GM21447 (cell line): ENCODE measurements around the gene RTN4RL1.

Experiments used
- ATAC-seq: cut with Tn5 transposase; IDR thresholded peaks from one replicate; pipeline ENCODE4 v1.9.1; 2021; ENCODE audit not compliant: unreplicated experiment

Gene RTN4RL1

DNA sequence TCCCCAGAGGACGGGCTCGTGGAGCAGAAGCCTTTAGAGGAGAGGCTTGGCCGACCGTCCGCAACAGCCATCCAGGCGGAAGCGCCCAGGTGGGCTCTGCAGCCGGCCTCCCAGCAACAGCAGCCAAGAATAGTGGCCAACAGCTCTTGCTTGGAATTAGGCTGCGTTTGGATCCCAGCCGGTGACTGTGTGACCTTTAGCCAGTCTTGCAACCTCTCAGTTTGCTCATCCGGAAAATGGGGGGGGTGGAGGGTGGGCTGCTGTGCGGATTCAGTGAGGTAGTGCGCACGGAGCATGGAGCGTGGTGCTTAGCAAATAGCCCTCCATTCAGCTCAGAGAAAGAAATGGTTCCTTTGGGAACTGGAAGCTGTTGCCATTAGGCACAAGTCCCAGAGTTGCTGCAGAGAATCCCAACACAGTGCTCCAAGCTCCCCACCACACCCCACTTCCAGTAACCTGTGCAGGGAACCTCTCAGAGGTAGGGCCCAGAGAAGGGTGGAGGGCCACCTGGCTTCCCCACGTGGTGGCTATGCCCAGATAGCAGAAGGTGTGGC lies 46.7 kb downstream of the RTN4RL1 start:
- no peak for ATAC-seq

DNA sequence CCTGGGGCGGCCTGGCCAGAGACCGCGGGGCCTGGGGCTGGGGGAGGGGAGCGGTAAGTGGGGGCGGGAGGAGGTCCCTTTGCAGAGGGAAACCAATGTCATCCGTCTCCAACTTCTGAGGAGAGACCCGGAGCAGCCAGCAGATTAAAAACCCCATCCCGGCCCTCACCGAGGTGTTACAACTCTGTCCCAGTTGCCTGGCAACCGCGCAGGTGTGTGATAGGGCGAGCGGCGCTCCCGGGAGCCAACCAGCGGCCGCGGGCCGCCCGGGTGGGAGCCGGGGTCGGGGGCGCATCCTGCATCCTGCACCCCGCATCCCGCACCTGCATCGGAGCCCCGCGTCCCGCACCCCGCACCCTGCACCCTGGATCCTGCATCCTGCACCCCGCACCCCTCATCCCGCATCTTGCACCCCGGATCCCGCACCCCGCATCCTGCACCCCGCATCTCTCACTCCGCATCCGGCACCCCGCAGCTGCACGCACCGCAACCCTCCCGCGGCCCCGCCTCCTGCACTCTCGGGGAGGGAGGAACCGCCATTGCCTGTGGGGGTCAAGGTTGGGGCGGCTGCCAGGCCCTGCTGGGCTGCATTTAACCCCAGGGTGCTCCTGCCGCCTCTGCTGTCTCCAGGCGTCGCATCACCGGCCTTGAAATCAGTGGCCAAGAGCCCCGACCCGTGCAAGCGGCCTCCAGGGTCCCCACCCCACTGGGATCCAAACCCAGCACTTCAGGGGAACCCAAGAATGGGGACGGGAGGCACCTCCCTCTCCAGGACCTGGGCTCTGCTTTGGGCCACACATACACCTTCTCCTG lies 47.3 kb downstream of the RTN4RL1 start:
- ATAC-seq: no peak

DNA sequence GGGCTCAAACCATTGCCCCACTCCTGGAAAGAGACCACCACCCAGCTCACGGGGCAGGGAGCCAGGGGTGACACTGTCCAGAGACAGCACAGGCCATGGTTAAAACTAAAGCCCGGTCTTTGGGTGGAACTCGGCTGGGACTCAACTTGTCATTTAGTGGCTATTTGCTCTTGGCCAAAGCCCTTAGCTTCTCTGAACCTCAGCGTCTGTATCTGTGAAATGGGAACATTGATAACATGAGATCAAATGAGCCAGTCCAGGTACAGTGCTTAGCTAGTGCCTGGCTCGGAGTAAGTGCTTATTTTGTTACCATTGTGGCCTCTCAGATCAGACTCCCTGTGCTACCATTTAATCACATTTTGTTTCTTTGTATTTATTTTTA lies 48.5 kb downstream of the RTN4RL1 start:
- no peak for ATAC-seq

DNA sequence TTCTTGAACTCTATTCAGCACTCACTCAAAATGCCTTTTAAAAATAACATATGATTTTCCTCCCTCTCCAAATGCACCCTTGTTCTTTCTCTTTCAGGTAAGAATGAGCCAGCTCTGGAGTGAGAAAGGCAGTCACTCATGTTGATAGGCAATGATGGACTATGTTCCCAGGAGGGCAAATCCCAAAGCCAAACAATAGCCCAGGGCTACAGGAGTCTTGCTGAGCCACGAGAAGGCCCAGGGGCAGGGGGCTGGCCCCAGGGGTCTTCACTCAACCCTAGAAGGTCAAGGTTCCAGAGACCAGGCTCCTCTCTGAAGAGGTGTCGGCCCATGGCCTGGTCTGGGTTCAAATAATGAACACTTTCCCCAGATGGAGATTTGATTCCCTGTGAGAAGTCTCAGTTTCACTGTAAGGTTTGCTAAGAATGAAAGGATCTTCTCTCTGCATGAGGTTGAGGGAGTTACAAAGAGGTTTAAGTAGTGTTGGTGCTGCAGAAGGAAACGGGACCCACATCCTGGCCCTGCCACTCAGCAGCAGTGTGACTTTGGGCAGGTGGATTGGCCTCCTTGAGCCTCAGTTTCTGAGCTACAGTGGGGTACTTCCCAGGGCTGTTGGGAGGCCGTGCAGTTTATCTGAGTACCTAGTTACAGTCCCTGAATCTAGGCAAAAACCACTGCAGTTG lies 49.0 kb downstream of the RTN4RL1 start:
- ATAC-seq: no peak

DNA sequence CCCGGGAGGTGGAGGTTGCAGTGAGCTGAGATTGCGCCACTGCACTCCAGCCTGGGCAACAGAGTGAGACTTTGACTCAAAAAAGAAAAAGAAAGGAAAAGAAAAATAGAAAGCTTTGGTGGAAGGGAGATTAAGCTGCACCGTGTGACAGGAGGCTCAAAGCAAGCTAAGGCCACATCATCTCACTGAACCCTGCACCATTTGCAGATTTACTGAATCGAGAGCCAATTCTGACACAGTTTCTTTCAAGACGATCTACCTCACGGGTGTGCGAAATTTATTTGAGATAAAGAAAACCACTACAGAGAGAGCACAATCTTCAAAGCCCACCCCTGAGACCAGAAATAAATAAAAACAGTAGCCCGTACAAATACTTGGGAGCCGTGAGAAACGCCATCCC lies 49.6 kb downstream of the RTN4RL1 start:
- ATAC-seq: no peak

DNA sequence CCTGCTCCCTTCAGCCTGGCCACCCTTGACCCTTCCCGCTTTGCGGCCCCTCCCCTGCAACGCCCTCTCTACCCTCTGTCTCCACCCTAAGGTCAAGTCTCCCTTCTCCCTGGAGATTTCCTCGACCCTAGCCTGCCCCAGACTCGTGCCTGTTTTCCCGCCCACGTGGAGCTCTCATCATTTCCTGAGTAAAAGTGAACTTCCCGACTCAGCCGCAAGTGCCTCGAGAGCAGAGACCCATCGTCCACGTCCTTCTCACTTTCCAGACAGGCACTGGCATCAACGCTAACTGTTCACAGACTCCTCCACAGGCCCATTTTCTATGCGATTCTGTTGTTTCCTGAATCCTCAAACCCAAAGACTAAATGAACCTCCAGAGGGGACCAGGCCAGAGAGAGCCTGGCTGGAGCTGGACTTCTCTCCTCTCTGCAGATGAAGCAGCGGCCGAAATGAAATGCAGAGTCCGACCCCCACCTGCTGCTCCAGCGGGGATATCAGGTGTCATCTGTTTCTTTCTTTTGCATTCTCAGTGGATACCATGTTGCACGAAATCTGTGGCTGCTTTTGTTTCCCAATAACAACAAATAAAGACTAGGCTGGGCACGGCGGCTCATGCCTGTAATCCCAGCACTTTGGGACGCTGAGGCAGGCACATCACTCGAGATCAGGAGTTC lies 52.5 kb downstream of the RTN4RL1 start:
- ATAC-seq: no peak

DNA sequence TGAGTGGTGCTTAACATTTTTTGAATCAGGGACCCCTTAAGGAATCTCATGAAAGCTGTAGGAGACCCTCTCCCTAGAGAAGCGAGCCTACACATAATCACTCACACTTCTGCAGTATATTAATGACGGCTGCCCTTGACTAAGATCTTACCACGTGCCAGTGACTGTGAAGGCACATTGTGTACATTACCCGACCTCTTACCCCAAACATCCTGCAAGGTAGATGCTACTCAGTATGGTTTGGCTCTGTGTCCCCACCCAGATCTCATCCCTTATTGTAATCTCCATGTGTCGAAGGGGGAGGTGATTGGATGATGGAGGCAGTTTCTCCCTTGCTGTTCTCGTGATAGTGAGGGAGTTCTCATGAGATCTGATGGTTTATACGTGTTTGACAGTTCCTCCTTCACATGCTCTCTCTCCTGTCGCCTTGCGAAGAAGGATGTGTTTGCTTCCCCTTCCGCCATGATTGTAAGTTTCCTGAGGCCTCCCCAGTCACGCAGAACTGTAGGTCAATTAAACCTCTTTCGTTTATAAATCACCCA lies 54.2 kb downstream of the RTN4RL1 start:
- ATAC-seq: no peak

DNA sequence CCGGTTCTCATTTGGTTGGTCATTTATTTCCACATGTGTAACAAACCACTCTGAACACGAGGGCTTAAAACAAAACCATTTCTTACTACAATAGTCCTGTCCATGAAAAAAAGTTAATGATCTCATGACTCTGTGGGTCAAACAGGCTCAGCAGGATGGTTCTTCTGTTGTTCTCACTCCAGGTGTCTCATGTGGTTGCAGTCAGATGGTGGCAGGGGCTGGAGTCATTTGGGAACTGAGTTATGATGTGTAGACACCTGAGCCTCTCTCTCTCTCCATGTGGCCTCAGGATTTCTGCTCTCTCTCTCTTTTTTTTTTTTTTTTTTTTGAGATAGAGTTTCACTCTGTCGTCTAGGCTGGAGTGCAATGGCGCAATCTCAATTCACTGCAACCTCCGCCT lies 55.4 kb downstream of the RTN4RL1 start:
- no peak for ATAC-seq

DNA sequence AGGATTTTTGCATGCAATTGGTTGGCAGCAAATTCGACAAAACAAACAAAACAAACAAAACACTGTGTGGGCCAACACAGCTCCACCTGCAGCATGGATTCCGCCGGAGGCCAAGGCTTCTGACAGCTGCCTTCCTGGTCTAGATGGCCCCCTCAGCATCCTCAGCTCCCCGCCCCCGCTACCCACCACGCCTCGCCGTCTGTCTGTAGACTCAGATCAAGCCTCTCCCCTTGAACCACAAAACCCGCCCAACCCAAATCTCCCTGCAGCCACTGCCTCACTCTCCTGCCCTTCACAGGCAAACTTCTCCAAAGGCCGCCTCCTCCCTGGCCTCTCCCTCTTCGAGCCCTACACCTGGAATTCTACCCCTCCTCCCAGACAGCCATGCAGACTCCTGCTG lies 57.9 kb downstream of the RTN4RL1 start:
- no peak for ATAC-seq

DNA sequence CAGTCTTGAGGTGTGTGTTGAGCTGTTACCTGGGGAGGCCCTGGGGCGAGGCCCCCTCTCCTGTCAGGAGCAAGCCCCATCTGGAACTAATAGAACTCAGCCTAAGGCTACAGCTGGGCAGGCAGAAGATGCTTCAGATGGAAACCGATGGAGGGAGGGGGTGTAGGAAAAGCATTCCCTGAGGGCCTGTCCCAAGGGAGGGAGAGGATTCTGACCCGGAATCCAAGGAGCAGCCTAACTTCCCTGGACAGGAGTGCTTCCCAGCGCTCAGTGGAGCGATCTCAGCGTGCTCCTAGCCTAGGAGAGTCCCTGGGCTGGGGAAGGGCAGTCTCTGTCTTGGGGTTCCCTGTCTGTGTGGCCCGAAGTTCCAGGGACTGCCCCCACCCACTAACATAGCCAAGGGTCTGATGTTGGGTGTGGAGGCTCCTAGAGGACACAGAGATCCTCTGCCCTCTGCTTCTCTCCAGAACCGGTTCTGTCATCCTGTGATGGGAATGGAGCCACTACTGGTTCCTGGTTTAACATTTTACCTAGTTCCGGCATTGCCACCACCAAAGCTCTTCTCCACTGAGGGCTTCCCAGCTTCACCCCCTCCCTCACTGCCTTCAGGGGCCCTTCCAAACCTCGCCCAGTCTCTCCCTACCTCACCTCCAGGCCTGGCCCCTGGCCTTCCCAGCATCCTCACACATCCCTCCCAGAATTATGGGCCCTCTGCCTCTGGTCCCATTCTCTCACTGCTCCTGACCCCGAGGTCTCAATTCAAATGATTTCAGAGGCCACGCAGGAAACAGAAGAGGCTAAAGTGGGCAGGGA lies 58.7 kb downstream of the RTN4RL1 start:
- no peak for ATAC-seq

DNA sequence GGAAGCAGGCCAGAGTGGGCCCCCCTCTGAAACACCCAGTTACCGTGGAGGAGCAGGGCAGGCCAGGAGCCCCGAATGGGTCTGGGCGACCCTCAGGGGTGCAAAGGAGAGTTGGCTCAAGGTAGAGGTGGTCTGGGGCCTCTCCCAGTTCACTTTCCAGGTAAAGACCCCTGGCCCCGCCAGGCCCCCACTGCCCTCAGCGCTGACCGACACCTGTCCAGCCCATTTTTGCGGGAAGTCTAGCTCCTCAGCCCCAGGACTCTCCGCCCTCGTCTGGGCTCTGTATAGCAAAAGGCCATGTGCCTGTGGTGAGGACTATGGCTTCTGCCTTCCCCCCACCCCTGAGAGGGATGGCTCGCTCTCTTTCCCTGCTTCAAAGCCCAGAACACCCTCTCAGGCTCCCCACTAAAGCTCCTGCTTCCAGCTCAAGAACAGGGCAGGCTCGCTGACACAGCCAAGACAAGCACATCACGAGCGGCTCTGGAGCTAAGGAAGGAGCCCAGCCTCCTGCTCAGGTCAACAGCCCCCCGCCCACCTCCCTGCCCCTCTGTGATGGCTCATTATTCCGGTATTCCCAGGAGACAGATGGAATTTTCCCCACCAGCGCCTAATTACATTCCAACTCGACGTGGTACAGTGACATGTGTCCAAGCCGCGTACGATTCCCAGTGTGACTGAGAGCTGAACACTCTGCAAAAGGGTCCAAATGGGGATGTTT lies 59.4 kb downstream of the RTN4RL1 start:
- ATAC-seq: no peak

DNA sequence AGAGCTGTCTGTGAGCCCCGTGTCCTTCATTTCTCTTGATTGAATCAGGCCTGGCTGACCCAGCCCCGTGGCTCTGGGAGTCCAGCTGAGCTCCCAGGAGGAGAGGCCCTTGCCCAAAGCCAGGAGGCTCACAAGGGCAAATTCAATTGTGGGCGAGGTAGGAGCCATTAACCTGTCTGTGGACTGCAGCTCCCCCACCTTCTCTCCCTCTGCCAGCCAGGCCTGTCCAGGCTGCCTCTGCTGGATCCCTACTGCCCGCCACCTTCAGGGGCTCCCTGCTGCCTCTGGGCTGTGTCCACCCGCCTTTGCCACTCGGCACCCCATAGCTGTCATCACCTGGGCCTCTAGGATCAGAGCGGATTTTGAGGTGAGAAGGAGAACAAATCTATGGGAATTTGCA lies 61.9 kb downstream of the RTN4RL1 start:
- ATAC-seq: no peak

DNA sequence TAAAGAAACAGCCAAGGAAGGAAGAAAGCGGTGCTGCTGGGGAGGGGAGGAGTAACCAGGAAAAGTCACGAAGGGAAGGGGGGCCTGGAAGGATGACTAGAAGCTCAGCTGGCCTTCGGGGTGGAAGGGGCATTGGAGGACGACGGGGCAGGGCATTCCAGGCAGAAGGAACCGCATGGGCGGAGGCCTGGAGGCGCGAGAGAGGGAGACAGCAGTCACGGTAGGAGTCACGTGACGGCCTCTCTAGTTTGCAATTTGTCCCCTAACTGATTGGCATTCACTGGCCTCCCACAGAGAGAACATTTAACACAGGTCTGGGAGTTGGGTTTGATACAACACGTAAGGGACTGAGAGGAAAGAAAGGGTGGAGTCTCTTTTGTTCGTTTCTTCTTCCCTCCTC lies 63.9 kb downstream of the RTN4RL1 start:
- ATAC-seq: no peak

DNA sequence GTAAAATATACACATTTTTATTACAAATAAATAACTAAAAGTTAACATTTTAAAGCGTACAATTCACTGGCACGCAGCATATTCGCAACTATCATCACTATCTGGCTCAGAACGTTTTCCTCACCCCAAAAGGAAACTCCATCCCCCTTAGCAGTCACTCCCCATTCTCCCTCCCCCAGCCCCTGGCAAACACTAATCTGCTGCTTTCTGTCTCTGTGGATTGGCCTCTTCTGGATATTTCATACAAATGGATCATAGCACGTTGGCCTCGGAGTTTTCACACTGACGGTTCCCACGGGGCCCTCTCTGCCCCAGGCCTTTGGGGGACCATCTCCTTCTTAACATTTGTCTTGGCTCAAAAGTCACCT lies 64.6 kb downstream of the RTN4RL1 start:
- ATAC-seq: no peak

DNA sequence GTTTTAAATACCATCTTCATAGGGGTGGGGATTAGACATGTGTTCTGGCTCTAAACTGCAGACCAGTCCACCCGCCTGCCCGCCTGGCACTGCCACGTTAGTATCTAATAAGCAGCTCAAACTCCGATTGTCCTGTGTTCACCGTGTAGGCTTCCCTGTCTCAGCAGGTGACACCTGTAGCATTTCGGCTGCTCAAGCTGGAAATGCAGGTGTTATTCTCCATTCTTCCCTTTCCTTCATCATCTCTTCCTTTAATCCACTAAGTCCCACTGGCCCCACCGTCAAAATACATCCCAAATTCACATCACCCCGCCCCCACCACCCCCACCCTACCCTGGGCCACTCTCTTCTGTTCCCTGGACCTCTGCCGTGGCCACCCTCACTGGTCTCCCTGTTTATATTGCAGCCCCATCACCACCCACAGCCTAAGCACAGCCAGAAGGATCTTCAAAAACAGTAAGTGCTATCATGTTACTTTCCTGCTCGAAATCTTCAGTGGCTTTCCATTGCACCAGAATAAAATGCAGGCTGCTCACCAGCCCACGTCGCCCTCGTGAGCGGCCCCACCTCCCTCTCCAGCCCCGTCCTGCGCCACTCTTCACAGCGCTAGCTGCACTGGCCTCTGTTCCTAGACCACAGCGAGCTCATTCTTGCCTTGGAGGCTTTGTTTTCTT lies 65.1 kb downstream of the RTN4RL1 start:
- no peak for ATAC-seq

DNA sequence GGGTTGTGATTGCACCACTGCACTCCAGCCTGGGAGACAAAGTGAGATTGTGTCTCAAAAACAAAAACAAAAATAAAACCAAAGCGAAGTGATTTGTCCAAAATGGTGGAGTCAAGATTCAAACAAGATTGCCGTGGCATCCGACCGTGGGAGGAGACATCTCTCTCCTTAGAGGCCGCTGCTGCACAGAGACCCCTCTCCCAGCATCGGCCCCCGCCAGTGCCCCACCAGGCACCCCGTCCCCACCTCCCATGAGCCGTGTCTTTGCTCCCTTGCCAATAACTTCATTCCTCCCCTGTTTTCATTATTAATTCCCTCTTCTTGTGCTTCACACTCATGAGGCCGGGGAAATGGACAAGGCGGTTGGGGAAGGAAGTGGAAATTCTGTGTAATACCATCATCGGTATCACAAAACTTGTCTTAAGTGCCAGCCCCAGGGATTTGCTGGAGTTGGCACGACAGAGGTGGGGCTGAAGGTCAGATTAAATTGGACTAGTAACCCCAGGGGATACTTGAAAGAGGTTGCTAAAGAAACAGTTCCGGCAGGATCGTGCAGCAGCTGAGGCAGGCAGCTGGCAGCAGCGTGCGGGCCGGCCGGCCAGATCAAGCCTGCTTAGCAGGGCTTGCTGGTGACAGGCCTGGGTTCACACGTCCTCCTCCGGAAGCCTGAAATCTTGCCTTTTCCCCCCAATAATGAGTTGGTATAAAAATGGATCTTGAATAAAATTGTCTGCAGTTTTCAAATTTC lies 66.8 kb downstream of the RTN4RL1 start:
- ATAC-seq: no peak

DNA sequence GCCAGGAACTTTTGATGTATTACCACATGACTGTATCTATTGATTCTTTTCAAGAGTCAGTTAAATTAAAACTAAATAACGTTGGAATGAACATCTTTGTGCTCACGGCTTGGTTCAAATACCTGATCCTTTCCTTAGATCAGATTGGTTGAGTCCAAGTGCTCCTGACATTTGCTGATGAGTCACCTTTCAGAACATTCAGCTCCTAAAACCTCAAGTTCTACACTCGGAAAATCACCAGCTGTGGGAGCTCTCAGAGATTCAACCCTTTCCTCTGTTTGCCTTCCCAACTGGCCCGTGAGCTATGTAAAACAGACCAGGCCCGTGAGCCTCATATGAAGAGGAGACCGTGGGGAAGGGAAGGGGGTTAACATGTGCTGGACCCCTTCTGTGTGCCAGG lies 68.1 kb downstream of the RTN4RL1 start:
- ATAC-seq: no peak

DNA sequence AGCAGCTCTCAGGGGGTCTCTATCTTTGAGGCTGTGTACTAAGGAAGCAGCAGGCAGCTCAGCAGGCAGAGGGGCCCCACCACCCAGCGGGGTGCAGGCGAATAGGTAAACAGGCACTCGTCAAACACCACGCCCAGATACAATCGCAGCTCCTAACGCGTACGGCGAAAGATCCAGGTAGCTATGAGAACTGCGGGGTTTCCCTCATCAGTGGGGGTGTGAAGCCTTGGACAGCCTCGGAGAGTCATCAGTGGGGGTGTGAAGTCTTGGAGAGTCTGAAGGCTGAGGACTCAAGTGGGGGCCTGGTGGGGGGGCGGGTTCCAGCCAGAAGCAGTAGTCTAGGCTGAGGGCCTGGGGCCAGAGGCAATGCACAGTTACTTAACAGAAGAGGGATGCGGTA lies 69.0 kb downstream of the RTN4RL1 start:
- no peak for ATAC-seq

DNA sequence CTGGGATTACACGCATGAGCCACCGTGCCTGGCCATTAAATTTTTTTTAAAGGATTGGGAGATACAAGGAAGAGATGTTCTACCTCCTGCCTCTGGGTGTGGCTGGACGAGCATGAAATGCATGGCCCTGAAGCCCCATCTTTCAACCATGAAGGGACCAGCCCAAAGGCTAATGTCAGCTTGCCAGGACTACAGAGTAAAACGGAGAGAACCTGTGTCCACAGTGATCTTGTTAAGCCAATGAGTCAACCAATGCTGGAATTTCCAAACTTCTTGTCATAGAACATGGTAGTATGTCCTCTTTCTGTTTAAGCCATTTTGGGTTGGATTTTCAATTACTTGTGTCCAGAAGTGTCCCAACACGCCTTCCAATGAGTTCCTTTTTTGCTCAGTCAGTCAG lies 71.3 kb downstream of the RTN4RL1 start:
- no peak for ATAC-seq
